HepG2 (cell line): Measurements from ENCODE around the gene SRF. TPM values are rescaled to one million over a fixed set of nuclear protein-coding genes. Genes with fewer than 3 reads are reported as not detected.

Source experiments
- AKNA ChIP-seq: sonication (generic); formaldehyde crosslinking; IDR thresholded peaks from 2 replicates; pipeline ENCODE4 v1.4.0; 2020; ENCODE audit warnings: missing genetic modification reagents, borderline replicate concordance
- ATF1 ChIP-seq: IDR thresholded peaks from 2 replicates; pipeline ENCODE4 v1.6.1; 2016; ENCODE audit warnings: mild to moderate bottlenecking, control low read depth
- BATF2 ChIP-seq: sonication (generic); formaldehyde crosslinking; IDR thresholded peaks from 2 replicates; pipeline ENCODE4 v1.8.0; 2022; ENCODE audit warnings: mild to moderate bottlenecking, missing genetic modification reagents, moderate library complexity
- CREB1 ChIP-seq, 2 experiments: fragments of 450-650 bp in 1 of 2; IDR thresholded peaks; 2 replicates each; pipeline ENCODE4 v1.6.1; 2016 to 2017; ENCODE audit warnings: control low read depth in 1 of 2, mild to moderate bottlenecking in 1 of 2, missing compliant biosample characterization in 1 of 2, missing genetic modification characterization in 1 of 2
- CSRNP1 ChIP-seq: sonication (generic); formaldehyde crosslinking; IDR thresholded peaks from 2 replicates; pipeline ENCODE4 v1.8.1; 2023; ENCODE audit warnings: mild to moderate bottlenecking, missing genetic modification reagents
- ERF ChIP-seq: IDR thresholded peaks from 2 replicates; pipeline ENCODE4 v1.6.1; 2018; ENCODE audit warnings: missing biosample characterization, missing genetic modification reagents
- EZH2 ChIP-seq: conservative IDR thresholded peaks from 2 replicates; pipeline ENCODE4 v1.6.1; 2012; ENCODE audit warnings: mild to moderate bottlenecking, low read depth, low read length, moderate library complexity
- FOSL1 ChIP-seq: sonication (generic); formaldehyde crosslinking; IDR thresholded peaks from 2 replicates; pipeline ENCODE4 v1.9.0; 2021; ENCODE audit warnings: missing genetic modification reagents, borderline replicate concordance
- MLX ChIP-seq: IDR thresholded peaks from 2 replicates; pipeline ENCODE4 v1.6.1; 2016
- NFIB ChIP-seq: sonication (generic); formaldehyde crosslinking; IDR thresholded peaks from 2 replicates; pipeline ENCODE4 v1.9.0; 2021; ENCODE audit warnings: missing genetic modification reagents, mild to moderate bottlenecking, borderline replicate concordance
- REL ChIP-seq: sonication (generic); formaldehyde crosslinking; conservative IDR thresholded peaks from 2 replicates; pipeline ENCODE4 v1.8.0; 2022; ENCODE audit warnings: mild to moderate bottlenecking, missing genetic modification reagents, moderate library complexity
- RFXANK ChIP-seq: IDR thresholded peaks from 2 replicates; pipeline ENCODE4 v1.6.1; 2016
- RNF2 ChIP-seq: fragments of 450-650 bp; conservative IDR thresholded peaks from 2 replicates; pipeline ENCODE4 v1.6.1; 2016; ENCODE audit warnings: low read depth
- SOX5 ChIP-seq: IDR thresholded peaks from 2 replicates; pipeline ENCODE4 v1.6.1; 2016; ENCODE audit warnings: borderline replicate concordance
- UBTF ChIP-seq: sonication (generic); formaldehyde crosslinking; IDR thresholded peaks from 2 replicates; pipeline ENCODE4 v1.4.0; 2020; ENCODE audit warnings: mild to moderate bottlenecking, missing genetic modification reagents
- XBP1 ChIP-seq: sonication (generic); formaldehyde crosslinking; IDR thresholded peaks from 2 replicates; pipeline ENCODE4 v1.5.0; 2020; ENCODE audit warnings: missing genetic modification reagents
- ZNF382 ChIP-seq: sonication (generic); formaldehyde crosslinking; IDR thresholded peaks from 2 replicates; pipeline ENCODE4 v1.5.0; 2020; ENCODE audit warnings: missing genetic modification reagents, mild to moderate bottlenecking, borderline replicate concordance
- ZNF75D ChIP-seq: sonication (generic); formaldehyde crosslinking; IDR thresholded peaks from 2 replicates; pipeline ENCODE4 v1.8.1; 2023; ENCODE audit warnings: missing genetic modification reagents, mild to moderate bottlenecking, borderline replicate concordance
- ZSCAN9 ChIP-seq: IDR thresholded peaks from 2 replicates; pipeline ENCODE4 v1.6.1; 2016; ENCODE audit warnings: borderline replicate concordance
- polyA plus RNA-seq, 8 experiments: library from polyadenylated mRNA; depleted of rRNA in 3 of 8; stranded (reverse) in 7 of 8; unstranded in 1 of 8; fragments of >200 nt; fragmentation: Illumina TruSeq in 4 of 8; extraction: Trizol in 4 of 8; gene quantifications; 2 replicates each; pipeline versions ENCODE4 v1.2.1 to v1.2.3, GENCODE V29; 2011 to 2016; ENCODE audit warnings: low read depth in 4 of 8, missing spikeins in 1 of 8, mixed read lengths in 1 of 8; ENCODE audit not compliant: insufficient read depth in 1 of 8
- total RNA-seq, 5 experiments: library from RNA; depleted of rRNA; stranded (reverse); fragments of >200 nt; fragmentation: Illumina TruSeq; extraction: Trizol; gene quantifications; 2 replicates each; pipeline ENCODE4 v1.2.3, GENCODE V29; 2016; ENCODE audit warnings: low read depth in 1 of 5

Gene SRF
- total and polyA plus RNA-seq, 2 of the 13 experiments (the other 11 are each of a cell fraction or from before 2014, with no cell fraction given), result 25.5 to 44.1 TPM

GRCh38 chr6:43228951-43229802 lies 58.1 kb downstream of the SRF start, which contains the start of gene DNPH1 (continued):
- TF ChIP-seq AKNA (CRISPR knock-in tag), result no peak; the same call in 1 of the 2 replicates
- peak; percentile 85; the same call in 1 of the 2 replicates for TF ChIP-seq CSRNP1 (CRISPR knock-in tag)
- peak; percentile 93; the same call in 1 of the 2 replicates for TF ChIP-seq UBTF
- TF ChIP-seq RNF2, result peak; percentile 90
- TF ChIP-seq RFXANK (CRISPR knock-in tag), result 0 out of 2 replicates have a peak, but pooled peaks have one; percentile 82
- peak; percentile 51; the same call in 1 of the 2 replicates for TF ChIP-seq XBP1
- TF ChIP-seq EZH2, result no peak
- TF ChIP-seq REL (CRISPR knock-in tag), result peak; percentile 85; the same call in 1 of the 2 replicates
- TF ChIP-seq ERF (CRISPR knock-in tag), result peak; percentile 85
- no peak for TF ChIP-seq ZNF75D (CRISPR knock-in tag)
- TF ChIP-seq BATF2 (CRISPR knock-in tag), result peak; percentile 83; the same call in 1 of the 2 replicates
- TF ChIP-seq ATF1 (CRISPR knock-in tag), result no peak
- TF ChIP-seq MLX (CRISPR knock-in tag), result peak; percentile 82; the same call in 1 of the 2 replicates
- peak; percentile 44 for TF ChIP-seq SOX5 (CRISPR knock-in tag)
- peak; percentile 46; the same call in 1 of the 2 replicates for TF ChIP-seq ZSCAN9 (CRISPR knock-in tag)
- TF ChIP-seq ZNF382 (CRISPR knock-in tag), result no peak
- TF ChIP-seq NFIB (CRISPR knock-in tag), result no peak
- no peak for TF ChIP-seq FOSL1 (CRISPR knock-in tag)
- no peak for TF ChIP-seq CREB1 (IDR thresholded peaks at IDR 0.05)
- TF ChIP-seq CREB1 (CRISPR knock-in tag; IDR thresholded peaks at IDR 0.05), result no peak
